Measurements from ENCODE around the gene TAS1R3.
"Not testable (repeated sequence)": the region's sequence is repeated elsewhere in the genome, so short reads cannot be mapped to it uniquely, and the experiment has no call there.

GRCh38 chr1:1370094-1370493 is 39.0 kb downstream of the TAS1R3 start:
- not testable (repeated sequence) for TF ChIP-seq CTCF (conservative IDR thresholded peaks at IDR 0.05; ENCODE audit: low read depth, low read length); RFX5 (IDR thresholded peaks at IDR 0.05; ENCODE audit: low read depth, low read length); POLR2A (IDR thresholded peaks at IDR 0.05; ENCODE audit: low read depth, low read length); NFE2L2 (IDR thresholded peaks at IDR 0.05; ENCODE audit: low read depth, low read length); BHLHE40 (IDR thresholded peaks at IDR 0.05; ENCODE audit: low read depth, low read length); CEBPB (IDR thresholded peaks at IDR 0.05; ENCODE audit: low read depth, low read length); RCOR1 (IDR thresholded peaks at IDR 0.05; ENCODE audit: insufficient replicate concordance, low read length); MXI1 (IDR thresholded peaks at IDR 0.05; ENCODE audit: borderline replicate concordance, low read depth, low read length); FOS (IDR thresholded peaks at IDR 0.05; ENCODE audit: low read depth, low read length); USF2 (IDR thresholded peaks at IDR 0.05; ENCODE audit: low read depth, low read length); SMC3 (IDR thresholded peaks at IDR 0.05; ENCODE audit: low read depth, low read length); MAZ (IDR thresholded peaks at IDR 0.05; ENCODE audit: borderline replicate concordance, low read depth, low read length); RAD21 (IDR thresholded peaks at IDR 0.05; ENCODE audit: low read length)
